HG03342 (cell line): ENCODE measurements around the gene AGAP1.

Experiments used
- ATAC-seq: cut with Tn5 transposase; IDR thresholded peaks from one replicate; pipeline ENCODE4 v1.9.1; 2021; ENCODE audit warnings: mild to moderate bottlenecking, moderate library complexity; ENCODE audit not compliant: unreplicated experiment

The AGAP1 gene

GRCh38 chr2:235658351-235659174 lies 164.7 kb downstream of the AGAP1 start:
- no peak for ATAC-seq

DNA sequence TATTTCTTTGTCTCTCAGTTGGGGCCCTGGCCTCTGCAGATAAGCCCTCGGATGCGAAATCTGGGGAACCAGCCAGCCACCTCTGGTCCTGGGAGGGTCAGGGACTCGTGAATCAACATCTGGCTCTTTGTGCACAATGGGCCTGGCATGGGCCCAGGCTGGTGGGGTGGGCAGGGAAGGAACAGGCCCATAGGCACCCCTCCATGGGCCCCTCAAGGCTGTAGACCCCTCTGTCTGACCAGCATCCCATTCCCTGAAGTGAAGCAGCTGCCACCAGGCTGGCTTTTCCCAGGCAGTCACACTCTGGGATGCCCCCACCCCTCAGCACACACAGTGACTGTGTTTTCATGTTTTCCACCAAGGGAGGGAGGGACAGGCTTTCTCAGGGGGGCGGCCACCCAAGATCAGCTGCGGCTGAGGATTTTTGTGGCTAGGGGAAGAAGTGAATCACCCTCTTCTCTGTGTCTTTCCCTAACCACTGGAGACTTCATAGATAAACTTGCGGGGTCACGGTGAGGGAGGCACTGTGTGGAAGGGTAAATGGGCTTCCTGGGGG lies 166.0 kb downstream of the AGAP1 start:
- ATAC-seq: no peak

DNA sequence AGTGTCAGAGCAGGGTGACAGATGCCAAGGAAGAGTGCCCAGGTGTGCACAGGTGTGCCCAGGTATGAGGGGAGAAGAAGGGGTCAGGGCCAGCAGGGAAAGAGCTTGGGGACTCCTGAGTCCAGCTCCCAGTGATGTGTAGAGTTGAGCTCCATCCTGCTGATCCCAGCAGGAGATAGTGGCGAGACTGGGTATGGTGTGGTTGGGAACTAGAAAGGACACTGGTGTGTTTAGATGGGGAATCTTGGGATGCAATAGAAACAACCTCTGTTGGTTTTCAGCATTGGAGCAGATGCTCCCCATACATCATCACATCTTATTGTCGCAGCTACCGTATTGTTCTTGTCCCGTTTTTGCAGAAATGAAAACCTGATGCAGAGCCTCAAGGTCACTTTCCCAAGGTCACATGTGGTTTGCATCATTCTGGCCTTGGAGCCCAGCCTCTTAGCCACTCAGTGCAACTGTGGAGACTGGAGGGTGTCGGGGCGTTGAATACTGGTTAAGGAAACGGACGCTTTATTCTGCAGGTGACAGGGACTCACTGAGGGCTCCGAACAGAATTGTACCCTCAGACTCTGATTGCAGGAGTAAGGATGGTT lies 166.7 kb downstream of the AGAP1 start:
- no peak for ATAC-seq

GRCh38 chr2:235661167-235661937 lies 167.5 kb downstream of the AGAP1 start:
- ATAC-seq: no peak

DNA sequence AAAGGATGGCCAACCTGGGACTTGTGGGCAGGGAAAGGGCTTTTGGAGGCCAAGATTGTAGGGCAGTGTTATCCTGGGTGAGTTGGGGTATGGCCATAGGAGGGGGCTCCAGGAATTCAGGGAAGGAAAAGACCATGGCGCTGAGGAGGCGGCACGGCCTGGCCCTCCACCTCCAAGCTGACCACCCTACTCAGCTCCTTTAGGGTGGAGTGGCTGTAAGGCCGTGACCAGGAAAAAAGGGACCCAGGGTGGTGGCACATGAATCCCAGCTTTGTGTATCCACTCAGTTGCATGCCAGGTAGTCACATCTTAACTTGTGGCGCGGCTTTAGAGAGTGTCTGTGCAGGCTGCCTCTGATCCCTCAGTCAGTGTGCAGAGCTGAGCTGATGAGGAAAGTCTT lies 168.1 kb downstream of the AGAP1 start:
- ATAC-seq: no peak

GRCh38 chr2:235663875-235664274 lies 170.0 kb downstream of the AGAP1 start:
- ATAC-seq: no peak

DNA sequence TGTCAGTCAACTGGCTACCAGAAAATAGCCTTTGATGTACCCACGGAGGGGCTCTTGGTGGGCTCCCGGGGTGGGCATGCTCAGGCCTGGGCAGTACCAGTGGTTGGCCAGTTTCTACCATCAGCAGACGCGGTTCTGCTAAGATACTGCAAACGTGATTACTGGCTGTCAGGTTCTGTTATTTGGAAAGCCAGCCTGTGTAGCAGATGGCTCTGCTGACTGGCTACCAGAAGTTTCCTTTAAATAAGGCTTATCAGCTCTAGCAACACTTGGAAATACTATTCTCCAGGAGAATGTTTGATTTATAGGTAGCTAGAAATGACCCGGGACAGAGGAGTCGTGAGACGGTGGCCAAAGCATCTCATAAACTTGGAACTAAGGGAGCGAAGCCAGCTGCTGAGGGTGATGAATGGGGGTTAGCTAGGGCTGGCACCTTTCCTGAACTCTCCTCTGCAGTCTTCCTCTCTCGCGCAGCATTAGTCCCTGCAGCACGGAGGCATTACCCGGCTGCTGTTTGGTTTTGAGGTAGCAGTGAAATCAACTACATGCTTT lies 171.9 kb downstream of the AGAP1 start:
- no peak for ATAC-seq

DNA sequence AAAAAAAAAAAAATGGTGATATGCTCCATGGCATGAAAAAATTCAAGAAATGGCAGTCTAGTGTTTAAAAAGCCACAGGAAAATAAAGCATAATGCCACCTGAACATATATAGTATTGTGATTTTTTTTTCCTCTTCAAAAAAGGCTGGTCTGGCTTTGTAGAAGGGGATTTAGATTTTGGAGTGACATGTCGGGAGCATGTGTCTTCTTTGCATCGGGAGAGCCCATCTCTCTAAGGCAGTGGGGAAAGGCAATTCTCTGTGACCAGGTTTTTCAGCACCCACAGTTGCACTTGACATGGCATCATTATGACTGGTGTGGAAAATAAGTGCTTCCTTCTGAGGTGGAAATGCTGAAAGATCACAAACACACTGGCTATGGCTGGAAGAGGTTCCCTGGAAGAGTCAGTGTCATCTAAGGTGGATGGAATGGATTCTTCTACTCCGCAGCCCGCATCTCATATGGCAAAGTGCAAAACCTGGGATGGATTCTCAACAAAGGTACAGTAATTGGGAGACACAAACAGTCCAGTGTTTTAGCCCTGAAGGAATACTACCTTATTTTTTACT lies 172.5 kb downstream of the AGAP1 start:
- no peak for ATAC-seq

DNA sequence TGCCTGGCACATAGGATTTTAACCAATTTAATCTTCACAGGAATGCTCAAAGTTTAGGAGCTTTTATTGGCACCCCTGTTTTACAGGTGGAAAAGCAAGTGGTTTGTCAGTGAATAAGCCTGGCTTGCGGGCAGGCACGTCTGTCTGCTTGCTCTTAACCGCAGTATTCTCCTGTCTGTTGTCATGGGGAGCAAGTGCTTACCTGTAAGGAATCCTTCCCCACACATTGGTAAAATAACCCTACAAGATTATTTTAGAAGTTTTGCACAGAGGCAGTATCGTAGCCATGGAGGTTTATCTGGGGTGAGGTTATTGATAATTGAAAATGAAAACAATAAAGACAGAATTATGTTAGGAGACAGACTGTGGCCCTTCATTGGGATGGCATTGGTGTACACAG lies 174.9 kb downstream of the AGAP1 start:
- no peak for ATAC-seq

DNA sequence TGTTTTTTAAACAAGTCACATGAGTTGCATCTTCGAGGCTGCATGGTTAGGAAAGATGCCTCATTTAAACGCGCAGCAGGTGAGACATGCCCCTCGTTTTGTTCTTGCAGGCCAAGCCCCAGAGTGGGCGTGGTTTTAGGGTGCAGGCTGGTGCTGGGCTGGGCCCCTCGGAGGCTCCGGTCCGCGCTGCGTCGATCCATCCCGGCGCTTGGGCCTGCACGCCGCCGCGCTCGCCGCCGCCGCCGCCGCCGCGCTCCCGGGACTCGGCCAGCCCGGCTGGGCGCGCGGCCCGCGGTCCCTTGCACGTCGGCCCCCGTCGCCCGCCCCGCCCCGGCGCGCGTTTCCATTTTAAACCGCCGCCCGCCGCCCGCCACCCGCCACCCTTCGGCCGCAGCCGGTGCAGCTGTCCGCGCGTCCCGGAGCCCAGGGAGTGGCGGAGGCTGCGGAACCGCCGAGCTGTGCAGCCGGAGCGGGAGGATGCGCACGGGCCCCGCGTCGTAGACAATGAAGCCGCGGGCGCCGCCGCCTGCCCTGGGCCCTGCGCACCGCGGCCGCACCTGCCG lies 175.5 kb downstream of the AGAP1 start:
- ATAC-seq: no peak

- ATAC-seq: no peak
These were observed 176.4 kb downstream of the AGAP1 start for GRCh38 chr2:235669983-235670962.

DNA sequence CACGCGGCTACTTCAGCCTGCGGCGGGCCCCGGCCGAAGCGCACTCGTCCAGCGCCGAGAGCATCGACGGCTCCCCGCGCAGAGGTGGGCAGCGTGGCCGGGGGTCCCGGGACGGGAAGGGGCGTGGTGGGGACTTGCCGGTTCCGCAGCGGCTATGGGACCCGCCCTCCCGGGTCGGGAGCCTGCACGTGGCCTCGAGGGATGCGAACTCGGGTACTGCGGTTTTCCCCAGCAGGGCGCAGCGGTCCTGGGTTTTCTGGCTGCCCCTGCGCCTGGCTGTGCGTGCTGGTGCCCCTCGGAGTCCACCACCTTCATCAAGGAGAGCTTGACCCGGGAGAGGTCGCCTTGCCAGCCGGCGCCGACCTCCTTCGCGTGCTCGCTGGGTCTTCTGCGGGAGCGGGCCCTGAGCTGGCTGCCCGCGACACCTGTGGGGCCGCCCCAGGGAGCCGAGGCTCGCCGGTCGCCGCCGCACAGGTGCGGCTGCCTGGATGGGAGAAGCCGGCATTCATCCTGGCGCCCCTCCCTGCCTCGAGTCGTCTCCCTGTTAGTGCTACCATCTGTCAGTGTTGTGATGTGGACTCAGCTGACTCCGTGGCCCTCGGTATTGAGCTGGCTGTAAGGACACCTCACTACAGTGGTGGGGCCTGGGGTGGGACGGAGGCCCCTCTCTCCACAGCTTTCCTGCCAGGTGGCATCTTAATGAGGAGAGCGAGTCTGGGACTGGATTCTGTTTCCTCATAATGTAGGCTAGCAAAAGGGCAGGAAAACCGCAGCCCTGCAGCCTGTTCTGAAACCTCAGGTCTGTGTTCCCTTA lies 177.3 kb downstream of the AGAP1 start:
- no peak for ATAC-seq

- ATAC-seq: no peak
These were observed 178.9 kb downstream of the AGAP1 start for GRCh38 chr2:235672720-235673119.

GRCh38 chr2:235674146-235674545 lies 180.3 kb downstream of the AGAP1 start:
- ATAC-seq: no peak

DNA sequence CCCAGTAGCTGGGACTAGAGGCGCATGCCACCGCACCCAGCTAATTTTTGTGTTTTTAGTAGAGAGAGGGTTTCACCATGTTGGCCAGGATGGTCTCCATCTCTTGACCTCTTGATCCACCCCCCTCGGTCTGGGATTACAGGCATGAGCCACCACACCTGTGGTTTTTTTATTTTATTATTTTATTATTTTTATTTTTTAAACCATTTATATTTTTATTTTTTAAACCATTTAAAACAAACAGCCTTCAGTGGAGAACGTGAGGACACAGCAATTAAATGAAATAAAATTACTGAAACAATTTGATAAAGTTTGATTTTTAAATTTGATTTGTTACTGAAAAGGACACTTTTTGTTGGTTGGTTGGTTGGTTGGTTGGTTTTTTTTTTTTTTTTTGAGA lies 181.0 kb downstream of the AGAP1 start:
- no peak for ATAC-seq

DNA sequence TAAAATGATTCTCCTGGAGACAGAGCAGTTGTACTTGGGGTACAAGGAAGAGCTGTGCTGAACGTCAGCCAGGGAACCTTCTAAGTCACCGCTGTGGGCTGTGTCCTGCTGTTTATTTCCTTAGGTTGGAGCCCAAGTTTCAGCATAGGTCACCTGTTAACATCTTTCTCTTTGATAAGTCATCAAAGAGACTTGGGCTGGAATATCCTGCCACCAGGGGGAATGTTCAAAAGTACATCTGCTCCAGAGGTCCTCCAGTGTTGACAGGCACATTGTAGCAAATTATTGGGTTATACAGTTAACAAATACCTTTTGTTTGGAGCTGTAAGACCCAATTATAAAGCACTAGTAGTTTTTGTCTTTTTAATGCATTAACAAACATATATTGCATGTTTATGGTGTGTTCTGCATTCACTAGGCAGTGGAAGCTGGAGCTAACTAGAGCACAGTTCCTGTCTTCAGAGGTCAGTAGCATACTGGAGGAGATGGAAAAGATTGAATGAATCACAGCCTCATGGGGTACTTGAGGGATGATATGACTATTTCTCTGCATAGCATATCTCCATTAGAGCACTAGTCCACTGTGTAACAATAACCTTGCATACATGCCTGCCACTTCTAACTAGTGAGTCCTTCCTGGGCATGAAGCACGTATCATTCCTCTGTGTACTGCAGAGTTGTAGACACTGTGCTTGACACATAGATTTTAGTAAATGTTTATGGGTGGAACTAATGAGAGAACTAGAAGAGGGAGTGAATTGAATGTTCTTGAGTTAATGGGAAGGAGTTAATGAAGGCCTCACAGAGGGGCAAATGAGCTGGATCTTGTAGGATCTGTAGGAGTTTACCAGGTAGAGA lies 182.1 kb downstream of the AGAP1 start:
- no peak for ATAC-seq

GRCh38 chr2:235676536-235676799 lies 182.6 kb downstream of the AGAP1 start:
- no peak for ATAC-seq

DNA sequence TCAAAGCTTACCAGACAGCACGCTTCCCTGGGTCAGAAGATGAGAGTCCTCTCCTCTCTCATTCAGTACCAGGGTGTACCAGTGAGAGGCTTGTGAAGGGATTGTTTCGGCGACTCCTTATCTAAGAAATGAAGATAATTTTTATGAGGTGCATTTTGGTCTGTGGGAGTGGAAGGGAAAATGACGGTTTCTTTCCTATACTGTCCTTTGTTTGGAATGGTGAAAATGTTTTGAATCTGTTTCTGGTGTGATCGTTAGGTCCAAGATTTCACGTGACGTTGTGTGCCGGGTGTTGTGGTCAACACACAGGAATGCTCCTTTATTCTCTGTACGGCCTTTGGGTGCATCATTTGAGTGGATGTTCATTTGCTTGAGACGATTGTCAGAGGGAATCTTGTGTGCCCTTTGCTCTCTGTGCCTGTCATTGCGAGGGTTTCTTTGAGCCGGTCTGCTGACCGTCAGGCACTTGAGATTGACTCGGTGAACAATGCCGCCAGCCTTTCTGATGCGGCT lies 183.5 kb downstream of the AGAP1 start:
- no peak for ATAC-seq
